Hypothalamus (tissue), 51 donors: Measurements from ENCODE around the gene DDAH1.

Experiments
- DNase-seq, 51 donors: peaks; one replicate each; lab custom pipeline; 2025; lab: John Stamatoyannopoulos, UW

DDAH1 gene

DNA sequence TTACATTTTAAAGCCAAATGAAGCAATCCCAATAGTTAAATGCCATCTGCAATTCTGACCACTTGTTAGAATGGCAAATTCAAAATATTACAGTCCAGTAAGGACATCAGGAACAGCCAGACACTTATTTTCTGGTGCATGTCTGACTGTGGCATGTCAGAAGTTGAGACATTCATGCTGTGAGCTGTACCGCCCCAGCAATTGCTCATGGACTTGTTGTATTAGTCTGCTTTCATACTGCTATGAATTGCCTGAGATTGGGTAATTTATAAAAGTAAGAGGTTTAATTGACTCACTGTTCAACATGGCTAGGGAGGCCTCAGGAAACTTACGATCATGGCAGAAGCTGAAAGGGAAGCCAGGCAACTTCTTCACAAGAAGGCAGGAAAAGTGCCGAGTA is 19.1 kb downstream of the DDAH1 start:
- DNase-seq = no peak

DNA sequence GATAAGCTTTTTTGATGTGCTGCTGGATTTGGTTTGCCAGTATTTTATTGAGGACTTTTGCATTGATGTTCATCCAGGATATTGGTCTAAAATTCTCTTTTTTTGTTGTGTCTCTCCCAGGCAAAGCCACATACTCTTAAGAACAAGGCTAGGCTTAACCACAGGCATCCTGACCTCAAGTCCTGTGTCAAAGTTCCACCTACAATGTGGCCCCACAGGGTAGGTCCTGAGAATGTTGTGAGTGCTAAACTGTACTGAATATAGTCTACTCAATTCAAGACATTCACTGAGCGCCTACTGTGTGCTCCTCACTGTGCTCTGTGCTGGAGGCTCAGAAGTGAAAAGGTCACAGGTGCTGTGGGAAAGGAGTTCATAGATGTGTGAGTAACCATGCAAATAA is 20.6 kb downstream of the DDAH1 start:
- no peak for DNase-seq

GRCh38 chr1:85440612-85441011 is 24.3 kb downstream of the DDAH1 start:
- DNase-seq = peak in 1 of 51 donors; percentile 1

GRCh38 chr1:85438353-85438752 is 26.6 kb downstream of the DDAH1 start:
- no peak for DNase-seq

GRCh38 chr1:85437139-85437538 is 27.8 kb downstream of the DDAH1 start:
- DNase-seq = no peak

GRCh38 chr1:85433096-85433495 is 31.9 kb downstream of the DDAH1 start:
- DNase-seq = no peak

DNA sequence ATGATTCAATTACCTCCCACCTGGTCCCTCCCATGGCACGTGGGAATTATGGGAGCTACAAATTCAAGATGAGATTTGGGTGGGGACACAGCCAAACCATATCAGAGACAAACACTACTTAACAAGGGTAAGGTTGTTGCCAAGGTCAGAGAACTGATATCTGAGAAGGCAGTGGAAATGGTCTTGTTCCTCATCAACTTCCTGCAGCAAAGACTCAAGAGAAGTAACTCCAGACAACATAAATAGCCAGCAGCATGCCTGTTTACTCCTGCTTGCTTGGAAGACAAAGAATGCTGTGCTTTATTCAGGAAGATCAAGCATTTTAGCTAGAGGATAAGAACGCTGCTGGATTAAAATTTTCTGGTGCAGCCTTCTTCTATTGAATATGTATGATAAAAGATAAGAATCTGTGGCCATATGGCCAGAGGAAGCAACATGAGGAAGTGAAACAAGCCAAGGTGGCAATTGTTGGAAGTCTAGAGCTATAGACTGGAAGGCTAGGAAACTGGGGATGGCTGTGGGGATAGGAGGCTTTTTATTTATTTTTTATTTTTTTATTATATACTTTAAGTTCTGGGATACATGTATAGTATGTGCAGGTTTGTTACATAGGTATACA is 36.4 kb downstream of the DDAH1 start:
- no peak for DNase-seq

- no peak for DNase-seq
Observed at GRCh38 chr1:85427849-85428248, 37.1 kb downstream of the DDAH1 start.

GRCh38 chr1:85427331-85427730 is 37.6 kb downstream of the DDAH1 start:
- DNase-seq = no peak

- DNase-seq = no peak
Observed at GRCh38 chr1:85421179-85421578, 43.8 kb downstream of the DDAH1 start.

DNA sequence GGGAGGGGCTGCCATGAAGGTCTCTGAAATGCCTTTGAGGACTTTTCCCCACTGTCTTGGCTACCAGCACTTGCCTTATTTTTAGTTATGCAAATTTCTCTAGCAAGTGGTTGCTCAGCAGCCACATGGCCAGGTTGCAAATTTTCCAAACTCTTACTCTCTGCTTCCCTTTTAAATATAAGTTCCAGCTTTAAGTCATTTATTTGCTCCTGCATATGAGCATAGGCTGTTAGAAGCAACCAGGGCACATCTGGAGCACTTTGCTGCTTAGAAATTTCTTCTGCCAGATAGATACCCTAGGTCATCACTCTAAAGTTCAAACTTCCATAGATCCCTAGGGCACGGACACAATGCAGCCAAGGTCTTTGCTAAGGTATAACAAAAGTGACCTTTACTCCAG is 44.8 kb downstream of the DDAH1 start:
- DNase-seq = no peak

DNA sequence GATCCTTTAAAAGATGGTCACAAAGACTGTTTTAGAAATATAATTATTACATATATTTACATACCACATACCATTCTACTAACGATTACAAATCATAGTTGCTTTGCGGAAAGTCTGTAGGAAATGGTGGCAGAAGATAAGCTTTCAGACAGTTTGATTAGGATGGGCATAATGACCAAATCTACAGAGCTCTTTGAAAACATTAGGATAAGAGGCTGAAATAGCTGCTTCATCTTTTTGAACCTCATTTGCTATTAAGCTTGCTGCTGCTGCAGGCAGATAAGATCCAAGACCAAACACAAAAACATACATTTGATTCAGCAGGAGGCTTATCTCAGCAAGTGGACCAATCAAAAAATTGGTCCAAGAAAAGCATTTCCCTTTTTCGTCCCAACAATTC is 47.1 kb downstream of the DDAH1 start:
- DNase-seq = no peak

DNA sequence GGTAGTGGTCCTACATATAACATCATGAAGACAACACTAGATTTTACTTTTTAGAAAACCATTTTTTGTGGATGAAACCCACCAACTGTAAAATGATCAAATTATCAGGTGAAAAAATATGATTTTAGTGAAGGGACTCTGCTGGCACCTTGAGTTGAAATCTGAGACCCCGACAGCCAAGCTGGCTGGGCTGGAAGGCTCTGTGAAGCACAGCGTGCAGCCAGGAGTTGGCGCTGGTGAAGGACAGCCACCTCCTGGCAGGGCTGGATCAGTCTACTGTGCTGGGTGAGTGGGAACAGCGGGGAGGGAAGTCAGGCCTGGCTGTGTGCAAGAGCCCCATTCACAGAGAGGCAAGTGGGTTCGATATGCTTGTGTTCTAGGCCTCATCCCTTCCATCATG is 47.9 kb downstream of the DDAH1 start:
- DNase-seq = no peak

DNA sequence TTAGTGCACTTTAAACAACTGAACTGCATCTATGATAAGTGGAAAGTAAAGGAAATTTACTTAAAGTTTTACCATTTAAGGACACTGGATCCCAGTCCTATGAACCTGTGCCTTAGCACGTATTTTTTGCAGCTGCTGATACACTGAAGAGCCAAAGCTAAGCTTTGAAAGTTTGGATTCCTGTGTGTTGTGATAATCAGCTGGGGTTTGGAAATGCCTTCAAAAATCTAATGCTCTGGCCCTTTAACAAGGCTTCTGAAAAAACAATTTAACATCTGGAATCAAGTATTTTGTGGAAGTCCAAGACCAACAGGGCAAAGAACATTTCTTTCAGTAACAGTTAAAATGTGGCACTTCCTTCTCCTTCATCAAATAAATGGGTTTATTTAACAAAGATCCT is 51.8 kb downstream of the DDAH1 start:
- DNase-seq = no peak

- no peak for DNase-seq
Observed at GRCh38 chr1:85411567-85412305, 53.2 kb downstream of the DDAH1 start.

DNA sequence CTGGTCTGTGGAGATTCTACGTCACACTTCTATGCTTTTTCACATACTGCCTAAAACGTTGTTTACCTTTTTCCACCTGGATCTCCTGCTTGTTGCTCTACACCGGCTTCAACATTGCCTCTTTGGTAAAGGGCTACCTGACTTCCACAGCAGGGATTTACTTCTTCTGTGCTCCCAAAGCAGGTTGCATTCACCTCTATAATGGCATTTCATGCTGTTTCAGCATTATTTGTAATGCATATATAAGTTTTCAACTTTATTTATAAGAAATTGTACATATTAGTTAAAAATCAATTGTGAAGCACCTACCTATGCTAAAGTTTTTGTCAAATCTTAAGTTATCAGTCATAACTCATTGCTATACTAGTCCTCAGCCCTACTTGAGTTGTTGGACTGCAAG is 55.4 kb downstream of the DDAH1 start:
- DNase-seq = no peak

DNA sequence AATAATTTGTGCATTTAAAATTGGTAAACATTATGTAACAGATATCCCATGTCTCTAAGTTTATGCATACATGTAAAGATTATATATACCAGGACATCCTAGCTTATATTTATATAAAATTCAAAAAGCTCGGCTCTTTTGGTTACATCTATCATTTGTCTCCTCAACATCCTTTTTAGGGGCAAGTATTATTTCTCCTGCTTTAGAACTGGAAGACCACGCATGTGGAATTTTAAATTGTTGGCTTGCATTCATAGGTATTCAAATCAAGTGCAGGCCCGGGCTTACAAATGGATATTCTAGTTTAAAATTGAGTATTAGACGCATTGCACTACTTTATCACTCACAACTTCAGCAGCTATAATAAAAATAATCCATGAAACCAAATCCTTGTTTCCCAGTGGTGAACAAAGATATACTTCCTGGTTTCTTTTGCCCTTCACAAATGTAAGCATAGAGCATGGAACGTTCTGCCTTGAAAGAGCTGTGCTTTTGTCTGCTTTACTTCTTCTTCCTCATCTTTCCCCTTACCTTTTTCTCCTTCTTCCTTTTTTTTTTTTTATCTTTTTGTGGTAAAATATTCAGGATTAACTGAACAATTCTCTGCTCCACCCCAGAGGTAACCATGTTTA is 57.1 kb downstream of the DDAH1 start:
- DNase-seq = peak in 1 of 51 donors; percentile 8

DNA sequence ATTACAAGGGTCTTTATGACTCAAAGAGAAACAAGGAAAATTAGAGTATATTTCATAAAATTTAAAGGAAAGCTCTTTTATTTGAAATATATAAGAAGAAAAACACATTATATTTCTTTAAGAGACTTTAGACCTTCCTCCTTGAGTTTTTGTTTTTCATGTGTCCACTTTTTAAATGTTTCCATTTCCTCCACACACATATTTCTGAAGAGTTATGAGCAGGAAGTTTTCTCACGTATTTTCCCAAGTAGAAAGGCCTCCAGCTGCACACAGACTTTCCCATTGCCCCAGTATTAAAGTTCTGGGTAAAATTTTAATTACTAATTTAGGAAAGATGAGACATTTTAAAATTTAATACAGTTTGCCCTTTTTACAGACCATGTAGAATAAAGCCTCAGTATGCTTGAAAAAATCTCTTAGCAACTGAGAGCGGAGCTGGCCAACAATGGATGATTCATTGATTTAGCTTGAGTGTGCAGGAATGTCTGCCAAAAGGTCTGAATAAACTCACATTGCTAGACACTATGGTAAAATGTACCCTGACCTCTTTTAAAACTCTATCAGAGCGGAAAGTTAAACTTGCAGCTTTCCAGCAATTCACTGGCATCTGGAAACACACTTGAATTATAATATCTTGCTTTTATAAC is 57.9 kb downstream of the DDAH1 start:
- peak in 23 of 51 donors; percentile 1 to 72 (median 14) for DNase-seq

DNA sequence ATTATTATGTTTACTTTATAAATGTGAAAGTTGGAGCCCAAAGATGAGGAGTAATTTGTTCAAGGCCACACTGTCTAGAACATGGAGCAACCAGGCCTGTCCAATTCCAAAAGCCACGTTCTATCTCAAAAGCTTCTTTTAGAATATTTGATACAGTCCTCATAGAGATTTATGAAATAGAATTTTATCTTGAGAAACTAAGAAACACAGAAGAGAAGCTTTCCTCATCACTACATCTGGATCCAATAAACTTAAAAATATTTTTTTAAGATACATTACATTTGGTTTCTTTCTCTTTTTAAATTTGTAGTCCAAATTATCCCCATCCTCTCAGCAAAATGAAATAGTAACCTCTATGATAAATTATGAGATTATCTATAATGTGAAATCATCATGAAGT is 58.9 kb downstream of the DDAH1 start:
- DNase-seq = no peak

GRCh38 chr1:85404408-85404807 is 60.6 kb downstream of the DDAH1 start:
- no peak for DNase-seq

GRCh38 chr1:85398391-85399064 is 66.4 kb downstream of the DDAH1 start:
- no peak for DNase-seq
